Left renal cortex interstitium (tissue), 4 donors: ENCODE measurements around the gene ADGRA1. TPM values are rescaled to one million over a fixed set of nuclear protein-coding genes. Genes with fewer than 3 reads are reported as not detected.

Source experiments
- DNase-seq, 4 donors: peaks; one replicate each; pipeline ENCODE4 v3.0.0-alpha.2; 2013; ENCODE audit warnings: low read depth in 4 of 4, low spot score in 2 of 4, missing footprints in 1 of 4
- polyA plus RNA-seq, 4 donors: library from polyadenylated mRNA; unstranded; fragments of 120-200 nt; gene quantifications; one replicate each; pipeline ENCODE4 v1.2.1, GENCODE V29; 2013; ENCODE audit not compliant: insufficient read length in 4 of 4

Gene ADGRA1
- polyA plus RNA-seq, 4 donors: 1.4 to 1.6 (median 1.6) TPM

GRCh38 chr10:133055470-133055869, 32.3 kb upstream of the ADGRA1 start:
- no peak for DNase-seq

- no peak for DNase-seq
Observed at GRCh38 chr10:133056001-133056400, 31.7 kb upstream of the ADGRA1 start.

DNA sequence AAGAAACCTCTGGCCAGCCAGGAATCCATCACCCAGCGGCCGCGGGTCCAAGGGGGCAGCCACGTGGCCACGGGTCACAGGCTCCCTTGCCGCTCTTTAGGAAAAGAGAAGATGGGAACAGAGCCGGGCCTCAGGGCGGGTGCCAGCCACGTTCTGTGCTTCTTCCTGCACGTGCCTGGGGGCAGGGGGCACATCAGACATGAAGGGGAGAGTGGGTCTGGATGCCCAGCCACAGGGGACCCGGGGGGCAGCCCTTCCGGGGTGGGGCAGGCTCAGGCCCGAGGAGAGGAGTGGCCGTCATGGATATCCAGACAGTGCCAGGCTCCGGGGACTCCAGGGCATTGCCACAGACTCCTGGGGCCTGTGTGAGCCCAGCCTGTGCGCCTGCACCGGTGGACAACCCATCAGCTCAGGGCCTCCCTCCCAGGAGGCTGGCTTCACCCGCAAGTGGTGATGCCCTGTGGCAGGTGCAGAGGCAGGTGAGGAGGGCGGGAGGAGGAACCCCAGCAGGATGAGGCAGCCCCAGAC, 31.0 kb upstream of the ADGRA1 start:
- no peak for DNase-seq

DNA sequence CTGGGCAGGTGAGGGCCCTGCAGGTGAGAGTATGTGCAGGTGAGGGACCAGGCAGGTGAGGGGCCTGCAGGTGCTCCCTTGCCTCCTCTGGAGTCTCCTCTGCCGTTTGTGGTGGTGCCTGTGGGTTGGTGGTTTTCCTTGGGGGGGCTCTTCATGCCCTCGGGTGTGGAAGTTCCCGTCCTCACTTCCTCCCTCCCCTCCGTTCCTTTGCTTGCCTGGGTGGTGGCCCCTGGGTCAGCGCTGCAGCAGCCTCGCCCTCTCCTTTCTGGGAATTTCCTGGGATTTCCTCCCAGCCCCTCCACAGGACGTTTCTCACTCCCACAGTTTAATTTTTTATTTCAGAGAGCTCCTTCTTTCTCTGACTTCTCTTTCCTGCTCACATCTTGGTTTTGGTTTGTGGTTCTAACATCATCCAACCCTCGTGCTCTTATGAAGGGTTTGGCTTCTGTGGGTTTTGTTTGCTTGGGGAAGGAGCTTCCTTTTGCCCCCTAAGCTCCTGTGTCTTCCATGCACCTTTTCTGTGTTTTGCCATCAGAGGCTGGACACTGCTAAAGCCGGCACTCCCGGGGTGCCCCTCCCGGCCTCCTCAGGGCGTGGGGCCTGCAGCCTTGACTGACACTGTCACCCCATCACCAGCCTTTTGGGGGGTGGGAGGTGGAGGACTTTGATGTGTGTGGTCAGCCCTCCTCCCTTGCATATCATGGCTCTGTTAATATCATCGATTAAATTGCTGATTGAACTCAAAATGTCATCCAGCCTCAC, 29.2 kb upstream of the ADGRA1 start:
- no peak for DNase-seq

GRCh38 chr10:133059093-133059470, 28.6 kb upstream of the ADGRA1 start:
- no peak for DNase-seq

- DNase-seq: no peak
Observed at GRCh38 chr10:133059571-133059970, 28.2 kb upstream of the ADGRA1 start.

DNA sequence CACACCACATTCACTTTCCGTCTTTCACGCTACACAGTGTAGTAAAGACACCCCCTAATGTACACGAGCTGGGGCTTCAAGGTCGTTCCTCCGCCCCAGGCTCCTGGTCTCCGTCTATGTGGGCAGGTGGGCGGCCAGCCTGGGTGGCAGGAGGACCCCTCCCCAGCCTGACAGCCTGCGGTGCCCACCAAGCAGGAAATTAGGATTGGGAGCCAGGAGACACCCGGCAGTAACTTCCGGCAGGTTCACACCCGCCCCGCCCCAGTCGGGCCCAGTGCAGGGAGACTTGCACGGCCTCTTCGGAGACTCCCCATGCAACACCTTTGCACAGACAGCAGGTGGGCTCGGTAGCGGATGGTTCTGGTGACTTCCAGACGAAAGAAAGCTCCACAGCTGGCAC, 27.7 kb upstream of the ADGRA1 start:
- DNase-seq: no peak

- no peak for DNase-seq
Observed at GRCh38 chr10:133060466-133060865, 27.3 kb upstream of the ADGRA1 start.

DNA sequence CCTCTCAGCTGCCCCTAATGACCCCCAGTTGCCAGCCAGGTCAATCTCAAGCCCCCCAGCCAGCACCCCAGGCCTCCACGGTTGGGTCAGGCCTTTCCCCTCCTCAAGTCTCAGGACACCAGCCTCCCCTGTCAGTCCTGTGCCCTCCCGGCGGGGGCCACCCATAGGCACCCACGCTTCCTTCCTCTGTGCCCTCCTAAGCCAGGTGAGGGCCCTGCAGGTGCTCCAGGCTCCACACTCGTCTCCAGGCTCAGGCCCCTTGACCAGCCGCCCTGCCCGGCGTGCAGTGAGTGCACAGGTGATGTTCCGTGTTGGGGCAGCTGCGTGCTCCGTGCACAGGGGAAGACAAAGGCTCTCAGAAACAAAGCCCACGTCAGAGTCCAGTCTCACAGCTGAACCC, 26.8 kb upstream of the ADGRA1 start:
- no peak for DNase-seq

DNA sequence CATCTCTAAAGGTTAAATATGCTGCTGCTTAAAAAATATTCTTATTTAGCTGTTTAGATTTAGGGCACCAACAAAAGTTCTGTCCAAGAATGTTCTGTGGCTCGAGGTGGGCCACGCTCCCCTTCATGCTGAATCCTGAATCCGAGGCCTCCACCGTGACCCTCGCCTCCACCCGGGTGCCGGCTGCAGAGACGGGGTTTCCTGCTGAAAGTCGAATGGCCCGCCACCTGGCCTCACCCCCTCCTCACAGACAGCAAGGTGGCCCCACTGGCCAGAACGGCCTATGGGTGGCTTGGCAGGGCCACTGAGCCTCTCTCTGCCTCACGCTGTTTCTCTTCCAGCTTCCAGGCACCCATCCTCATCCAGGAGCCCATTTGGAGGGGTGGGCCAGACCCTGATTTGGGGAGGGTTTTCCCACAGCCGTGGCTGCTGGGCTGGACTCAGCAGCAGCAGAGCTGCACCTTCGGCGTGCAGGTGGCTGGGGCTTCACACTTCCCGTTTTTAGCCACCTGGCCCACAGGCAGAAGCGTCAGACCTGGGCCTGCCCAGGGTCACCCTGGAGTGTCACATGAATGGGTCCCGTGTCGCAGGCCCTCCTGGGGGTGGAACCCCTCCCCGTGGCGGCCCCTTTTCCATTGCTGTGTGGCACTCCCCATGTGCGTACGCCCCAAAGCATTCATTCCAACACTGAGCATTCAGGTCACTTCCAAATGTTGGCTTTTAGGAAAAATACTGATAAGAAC, 26.3 kb upstream of the ADGRA1 start:
- no peak for DNase-seq

GRCh38 chr10:133062085-133062484, 25.6 kb upstream of the ADGRA1 start:
- no peak for DNase-seq

DNA sequence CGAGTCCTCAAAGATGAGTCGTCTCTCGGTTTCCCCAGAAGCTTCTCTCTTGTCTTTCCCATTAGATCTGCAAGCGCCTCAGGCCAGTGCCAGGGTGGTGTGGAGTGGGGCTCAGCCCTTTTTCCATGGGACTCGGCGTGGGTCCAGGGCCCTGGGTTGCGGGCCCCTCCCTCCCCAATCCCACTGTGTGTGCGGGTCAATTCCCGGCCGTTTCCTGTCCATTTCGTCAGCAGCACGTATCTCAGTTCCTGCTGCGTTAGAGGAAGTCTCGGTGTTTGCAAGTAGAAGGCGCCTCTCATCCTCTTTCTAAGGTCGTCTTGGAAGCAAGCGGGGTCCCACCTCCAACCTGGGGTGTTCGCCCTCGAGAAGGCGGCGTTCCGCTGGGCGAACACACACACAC, 25.1 kb upstream of the ADGRA1 start:
- DNase-seq: no peak

GRCh38 chr10:133067149-133068105, 20.3 kb upstream of the ADGRA1 start:
- DNase-seq: no peak

GRCh38 chr10:133068111-133069032, 19.4 kb upstream of the ADGRA1 start:
- DNase-seq: no peak

DNA sequence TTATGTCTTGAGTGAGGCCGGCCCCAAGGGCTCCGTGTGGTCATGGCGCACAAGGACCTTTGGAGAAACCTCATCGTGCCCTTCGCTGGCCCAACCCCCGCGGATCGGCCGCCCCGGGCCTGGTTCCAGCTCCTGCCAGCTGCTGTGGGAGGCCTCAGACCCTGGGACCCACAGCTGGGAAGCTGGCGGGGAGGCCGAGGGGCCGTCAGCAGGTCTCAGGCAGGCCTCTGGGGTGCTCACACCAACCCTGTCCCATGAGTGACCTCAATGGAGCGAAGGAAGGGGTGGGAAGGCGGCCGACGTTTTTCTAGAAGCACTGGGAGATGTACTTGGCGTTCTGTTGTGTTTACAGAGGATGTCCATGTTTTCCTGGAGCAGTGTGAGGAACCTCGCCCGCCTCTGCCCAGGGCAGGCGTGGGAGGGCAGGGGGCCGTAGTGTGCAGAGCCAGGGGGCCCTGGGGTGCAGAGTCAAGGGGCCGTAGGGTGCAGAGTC, 18.6 kb upstream of the ADGRA1 start:
- no peak for DNase-seq

DNA sequence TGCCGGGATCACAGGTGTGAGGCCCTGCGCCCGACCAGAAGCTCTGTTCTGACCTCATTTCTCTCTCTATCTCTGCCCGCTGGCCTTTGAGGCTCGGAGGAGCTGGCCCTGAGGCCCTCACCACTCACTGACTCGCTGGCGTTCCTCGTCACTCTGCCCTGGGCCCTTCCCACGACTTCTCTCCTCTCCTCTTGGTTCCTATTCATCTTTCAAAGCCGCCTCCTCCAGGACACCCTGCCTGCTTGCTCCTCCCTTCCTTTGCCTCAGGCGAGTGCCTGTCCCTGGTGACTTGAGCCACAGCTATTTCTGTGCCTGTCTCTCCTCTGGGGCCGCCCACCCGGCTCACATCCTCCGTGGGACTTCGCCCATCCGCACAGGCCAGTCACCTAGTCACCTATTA, 17.3 kb upstream of the ADGRA1 start:
- DNase-seq: no peak

DNA sequence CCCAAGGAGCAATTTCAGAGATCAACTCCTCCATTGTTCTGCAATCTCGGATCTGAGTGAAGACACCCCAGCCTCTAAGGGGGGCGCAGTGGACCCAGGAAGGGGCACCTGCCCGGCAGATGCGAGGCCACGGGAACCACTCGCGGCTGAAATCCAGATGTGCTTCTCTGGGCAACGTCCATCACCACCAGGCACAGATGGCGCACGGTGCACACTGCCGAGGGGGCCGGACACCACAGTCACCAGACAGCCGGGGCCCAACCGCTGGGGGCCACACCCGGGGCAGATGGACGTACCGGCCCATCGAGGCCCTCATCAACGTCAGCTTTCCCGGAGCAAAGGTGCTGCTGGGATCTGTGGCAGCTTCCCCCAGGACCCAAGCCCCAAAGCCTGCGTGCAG, 16.9 kb upstream of the ADGRA1 start:
- DNase-seq: no peak

GRCh38 chr10:133071733-133072132, 16.0 kb upstream of the ADGRA1 start:
- DNase-seq: no peak

DNA sequence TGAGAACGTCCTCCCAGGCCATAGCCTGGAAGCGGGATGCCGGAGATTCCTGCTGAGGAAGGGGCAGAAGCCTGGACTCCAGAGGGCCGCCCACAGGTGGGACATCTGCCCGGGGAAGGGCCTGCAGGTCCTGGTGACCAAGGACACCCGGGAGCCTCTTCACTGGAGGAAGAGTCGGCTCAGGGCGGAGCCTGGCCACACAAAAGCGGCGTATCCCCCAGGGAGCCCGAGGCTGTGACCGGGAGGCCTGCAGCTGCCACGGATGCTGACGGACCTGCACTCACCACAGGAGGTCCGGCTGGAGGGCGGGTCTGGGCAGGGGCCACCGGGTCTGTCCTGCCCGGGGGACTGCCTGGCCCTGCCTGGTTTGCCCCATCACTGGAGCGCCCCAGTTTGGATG, 15.5 kb upstream of the ADGRA1 start:
- DNase-seq: no peak
